SJCRH30 (cell line): Measurements from ENCODE around the gene KRTAP5-10. TPM values are rescaled to one million over a fixed set of nuclear protein-coding genes. Genes with fewer than 3 reads are reported as not detected.
A peak's percentile ranks its signal among the peaks of the same experiment; 100 is the strongest.
"Not testable (repeated sequence)": the region's sequence is repeated elsewhere in the genome, so short reads cannot be mapped to it uniquely, and the experiment has no call there.

Source experiments
- DNase-seq, 2 experiments: peaks; one replicate each; pipeline ENCODE4 v3.0.0-alpha.2; 2015 to 2020
- H3K27ac ChIP-seq: fragments of 250-450 bp; sonication (Bioruptor Pico); 2 replicates; pipeline ENCODE4 v1.5.1; 2020; ENCODE audit warnings: mild to moderate bottlenecking, moderate library complexity
- H3K27me3 ChIP-seq: fragments of 250-450 bp; sonication (Bioruptor Pico); 2 replicates; pipeline ENCODE4 v1.5.1; 2020; ENCODE audit warnings: mild to moderate bottlenecking, moderate library complexity
- H3K36me3 ChIP-seq: fragments of 250-450 bp; sonication (Bioruptor Pico); 2 replicates; pipeline ENCODE4 v1.5.1; 2020; ENCODE audit warnings: mild to moderate bottlenecking, moderate library complexity
- H3K4me1 ChIP-seq: fragments of 250-450 bp; sonication (Bioruptor Pico); 2 replicates; pipeline ENCODE4 v1.5.1; 2020; ENCODE audit warnings: mild to moderate bottlenecking, moderate library complexity
- H3K4me3 ChIP-seq: fragments of 250-450 bp; sonication (Bioruptor Pico); 2 replicates; pipeline ENCODE4 v1.5.1; 2020; ENCODE audit warnings: mild to moderate bottlenecking, moderate library complexity
- H3K9me3 ChIP-seq: fragments of 250-450 bp; sonication (Bioruptor Pico); replicated peaks from 2 replicates; pipeline ENCODE4 v1.5.1; 2020; ENCODE audit warnings: mild to moderate bottlenecking, moderate library complexity
- total RNA-seq: library from RNA; depleted of rRNA; stranded (reverse); fragments of >200 nt; shearing (Covaris generic); gene quantifications from 2 replicates; pipeline ENCODE4 v1.2.3, GENCODE V29; 2014

The KRTAP5-10 gene
- total RNA-seq, 1 experiment from 2014 or later: not detected

DNA sequence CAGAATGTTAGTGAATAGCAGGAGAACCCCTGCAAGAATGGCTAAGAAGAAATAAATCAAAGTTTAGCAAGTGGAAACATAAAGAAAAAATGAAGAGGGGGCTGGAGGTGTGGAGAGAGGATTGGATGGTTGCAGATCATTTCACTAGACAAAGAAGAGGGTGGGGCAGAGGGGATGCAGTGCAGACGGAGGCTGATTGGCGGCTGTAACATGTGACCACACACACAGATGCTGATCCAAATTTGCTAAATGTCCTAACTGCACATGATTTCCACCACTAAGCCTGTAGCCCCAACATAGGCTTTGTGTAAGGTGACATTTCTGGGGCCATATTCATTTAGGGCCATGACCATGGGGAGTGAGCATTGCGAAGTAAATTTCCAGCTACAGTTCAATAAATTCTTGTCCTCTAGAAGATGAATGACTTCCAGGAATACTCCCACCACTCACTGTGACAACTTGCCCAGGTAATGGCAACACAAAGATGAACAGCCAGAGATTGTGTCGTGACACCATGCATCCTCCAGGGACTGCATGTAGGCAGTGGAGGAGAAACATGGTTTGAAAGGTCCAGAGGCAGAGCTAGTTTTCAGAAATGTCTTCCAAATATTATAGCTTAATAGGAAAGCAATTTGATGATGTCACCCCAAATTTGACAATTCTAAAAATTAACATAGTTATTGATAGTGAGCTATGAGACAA lies 10.5 kb downstream of the KRTAP5-10 start:
- Histone ChIP-seq H3K36me3 (no peaks in the 10 kb centered on the region), H3K27me3 (peaks cover 4% of the 10 kb centered on the region; the same call in 1 of the 2 replicates), H3K27ac (no peak overlapping the region), H3K4me3 (no peak overlapping the region), H3K4me1 (no peaks in the 10 kb centered on the region), H3K9me3 (no peaks in the 10 kb centered on the region)
- DNase-seq: no peak

GRCh38 chr11:71576688-71577465 lies 11.5 kb downstream of the KRTAP5-10 start:
- H3K4me3 ChIP-seq, H3K9me3 ChIP-seq, DNase-seq, H3K36me3 ChIP-seq, H3K4me1 ChIP-seq, H3K27ac ChIP-seq, H3K27me3 ChIP-seq: not testable (repeated sequence)

DNA sequence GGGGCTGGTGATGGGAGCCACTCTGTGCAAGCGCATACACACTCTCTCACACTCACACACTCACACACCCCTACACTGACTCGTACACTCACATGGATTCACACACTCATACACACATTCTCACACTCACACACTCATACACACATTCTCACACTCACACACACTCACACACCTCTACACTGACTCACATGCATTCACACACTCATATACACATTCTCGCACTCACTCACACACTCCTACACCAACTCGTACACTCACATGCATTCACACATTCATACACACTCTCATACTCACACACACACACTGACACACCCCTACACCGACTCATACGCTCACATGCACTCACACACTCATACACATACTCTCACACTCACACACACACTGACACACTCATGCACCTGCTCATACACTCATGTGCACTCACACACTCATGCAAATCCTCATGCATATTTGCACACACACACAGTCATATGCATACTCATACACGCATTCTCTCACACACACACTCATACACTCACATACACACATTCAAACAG lies 12.2 kb downstream of the KRTAP5-10 start:
- no peak for DNase-seq
- Histone ChIP-seq H3K27me3 (peaks cover 4% of the 10 kb centered on the region; the same call in 1 of the 2 replicates), H3K9me3 (no peaks in the 10 kb centered on the region)

DNA sequence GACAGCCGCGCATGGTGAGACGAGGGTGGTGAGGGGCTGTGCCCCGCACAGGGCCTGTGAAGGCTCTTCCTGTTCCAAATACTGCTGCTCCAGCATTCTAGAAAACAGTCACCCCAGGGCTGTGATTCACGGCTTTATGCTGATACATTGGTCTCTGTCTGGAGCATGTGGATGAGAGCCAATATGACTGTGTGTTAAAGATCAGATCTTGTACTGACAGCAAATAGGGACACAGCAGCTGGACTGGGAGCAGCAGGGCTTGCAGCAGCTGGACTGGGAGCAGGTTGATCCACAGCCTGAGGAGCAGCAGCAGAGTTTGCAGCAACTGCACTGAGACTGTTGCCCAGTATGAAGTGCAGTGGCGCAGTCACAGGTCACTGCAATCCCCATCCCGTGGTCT lies 14.2 kb downstream of the KRTAP5-10 start:
- H3K27me3 ChIP-seq, DNase-seq, H3K27ac ChIP-seq, H3K4me1 ChIP-seq, H3K4me3 ChIP-seq, H3K9me3 ChIP-seq, H3K36me3 ChIP-seq: not testable (repeated sequence)

More for the DNA sequence above, 12.2 kb downstream of the KRTAP5-10 start:
- H3K36me3 ChIP-seq: no peaks in the 10 kb centered on the region
- no peak overlapping the region for H3K27ac ChIP-seq
- no peak overlapping the region for H3K4me3 ChIP-seq
- H3K4me1 ChIP-seq: no peaks in the 10 kb centered on the region

DNA sequence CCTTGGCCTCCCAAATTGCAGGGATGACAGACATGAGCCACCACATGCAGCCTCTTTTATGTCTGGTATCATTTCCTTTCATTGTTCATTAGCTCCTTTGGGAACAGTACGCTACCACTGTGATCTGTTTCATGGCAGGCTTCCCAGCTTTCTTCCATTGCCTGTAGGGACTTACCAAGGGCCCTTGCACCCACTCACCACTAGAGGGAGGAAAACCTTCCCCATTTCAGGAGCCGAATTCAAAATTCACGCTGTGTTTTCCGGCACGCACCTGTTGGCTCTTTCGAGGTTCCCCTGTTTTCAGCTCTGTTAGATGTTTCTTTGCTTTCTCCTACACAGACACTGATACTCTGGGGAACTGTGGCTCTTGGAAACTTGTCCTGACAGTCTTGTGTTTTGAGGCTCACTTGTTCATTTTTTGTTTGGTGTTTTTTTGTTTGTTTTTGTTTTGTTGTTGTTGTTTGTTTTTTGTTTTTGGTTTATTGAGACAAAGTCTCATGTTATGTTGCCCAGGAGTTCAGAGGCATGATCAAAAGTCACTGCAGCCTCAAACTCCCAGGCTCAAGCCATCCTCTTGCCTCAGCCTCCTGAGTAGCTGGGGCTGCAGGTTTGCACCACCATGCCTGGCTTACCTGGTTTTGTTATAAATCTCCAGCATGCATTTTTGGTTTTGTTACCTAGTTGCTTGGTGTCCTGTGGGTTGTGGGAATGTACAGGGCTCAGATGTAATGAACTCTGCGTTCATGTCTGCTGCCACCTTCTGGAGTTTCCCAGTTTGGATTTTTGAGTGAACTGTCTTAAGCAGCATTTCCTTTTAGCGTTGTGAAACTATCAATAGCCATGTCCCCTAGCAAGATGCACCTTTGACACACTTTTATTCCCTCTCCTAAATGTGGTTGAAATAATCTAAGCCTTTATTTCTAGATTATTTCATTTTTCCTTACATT lies 15.0 kb downstream of the KRTAP5-10 start:
- Histone ChIP-seq H3K4me3 (no peak overlapping the region), H3K4me1 (no peaks in the 10 kb centered on the region), H3K36me3 (no peaks in the 10 kb centered on the region), H3K27ac (no peak overlapping the region), H3K9me3 (no peaks in the 10 kb centered on the region), H3K27me3 (no peaks in the 10 kb centered on the region)
- DNase-seq: peak; percentile 75 to 81

DNA sequence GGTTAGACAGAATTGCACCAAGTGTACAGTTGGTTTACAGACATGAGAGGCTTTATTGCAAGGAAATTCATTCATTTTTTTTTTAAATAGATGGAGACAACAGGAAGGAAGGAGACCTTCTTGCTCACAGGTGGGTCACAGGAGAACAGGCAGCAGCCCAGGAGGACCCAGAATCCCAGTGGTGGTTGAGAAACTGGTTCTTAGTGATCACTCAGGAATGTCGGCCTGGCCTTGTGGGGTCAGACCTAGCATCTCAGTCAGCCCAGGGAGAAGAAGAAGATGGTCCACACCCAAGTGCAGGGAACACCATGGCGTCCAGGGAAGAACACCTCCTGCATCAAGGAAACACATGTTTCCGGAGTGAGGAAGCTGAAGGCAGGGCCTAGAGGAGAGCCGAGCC lies 16.5 kb downstream of the KRTAP5-10 start:
- H3K4me1 ChIP-seq: no peaks in the 10 kb centered on the region
- H3K27me3 ChIP-seq: no peaks in the 10 kb centered on the region
- no peaks in the 10 kb centered on the region for H3K9me3 ChIP-seq
- no peak overlapping the region for H3K27ac ChIP-seq
- H3K36me3 ChIP-seq: no peaks in the 10 kb centered on the region
- H3K4me3 ChIP-seq: no peak overlapping the region
- DNase-seq: no peak

- no peaks in the 10 kb centered on the region for H3K4me1 ChIP-seq
- no peaks in the 10 kb centered on the region for H3K27me3 ChIP-seq
- no peak for DNase-seq
- no peaks in the 10 kb centered on the region for H3K9me3 ChIP-seq
- H3K27ac ChIP-seq: no peak within 1 kb of the TSS
- H3K4me3 ChIP-seq: no peak within 1 kb of the TSS
- no peaks in the 10 kb centered on the region for H3K36me3 ChIP-seq
These were observed 17.0 kb downstream of the KRTAP5-10 start, which contains the start of gene KRTAP5-11 for GRCh38 chr11:71582309-71582895. Gene KRTAP5-11 (minus strand): TSS chr11:71582875. CDS start chr11:71582837, 38 bp downstream.

DNA sequence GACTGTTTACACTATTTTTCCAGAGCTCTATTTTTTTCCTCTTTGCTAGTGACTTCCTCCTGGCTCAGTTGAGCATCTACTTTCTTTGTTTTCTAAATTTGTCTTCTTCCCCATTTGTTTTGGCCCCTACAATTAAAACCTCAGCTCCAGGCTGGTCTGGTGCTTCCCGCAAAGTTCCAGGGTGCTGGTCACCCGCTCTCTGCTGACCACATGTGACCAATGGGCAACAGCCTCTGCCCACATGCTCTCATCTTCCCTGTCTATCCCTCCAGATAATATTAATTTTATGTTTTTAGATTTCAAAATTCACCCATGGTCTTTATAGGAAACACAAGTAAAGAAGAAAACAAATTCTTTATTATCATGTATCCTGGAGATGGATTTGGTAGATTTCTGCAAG lies 17.6 kb downstream of the KRTAP5-10 start:
- not testable (repeated sequence) for H3K9me3 ChIP-seq, H3K4me1 ChIP-seq, DNase-seq, H3K27me3 ChIP-seq, H3K4me3 ChIP-seq, H3K27ac ChIP-seq, H3K36me3 ChIP-seq

- H3K27me3 ChIP-seq, H3K9me3 ChIP-seq, H3K27ac ChIP-seq, H3K4me3 ChIP-seq, H3K36me3 ChIP-seq, DNase-seq, H3K4me1 ChIP-seq: not testable (repeated sequence)
These were observed 20.3 kb downstream of the KRTAP5-10 start for GRCh38 chr11:71585673-71586072.

DNA sequence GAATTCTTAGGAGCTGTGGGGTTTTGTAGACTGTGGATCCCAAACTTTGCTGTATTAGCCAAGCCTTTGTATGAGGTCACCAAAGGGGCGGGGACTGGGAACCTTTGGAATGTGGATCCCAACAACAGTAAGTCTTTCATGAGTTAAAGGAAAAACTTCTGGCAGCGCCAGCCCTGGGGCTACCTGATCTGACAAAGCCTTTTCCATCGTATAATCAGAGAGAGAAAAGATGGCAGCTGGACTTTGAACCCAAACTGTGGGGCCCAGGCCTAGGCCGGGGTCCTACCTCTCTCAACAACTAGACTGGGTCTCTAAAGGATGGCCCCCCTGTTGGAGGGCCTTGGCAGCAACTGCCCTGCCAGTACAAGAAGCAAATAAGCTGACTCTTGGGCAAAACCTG lies 23.0 kb downstream of the KRTAP5-10 start:
- H3K9me3 ChIP-seq, DNase-seq, H3K27ac ChIP-seq, H3K36me3 ChIP-seq, H3K27me3 ChIP-seq, H3K4me3 ChIP-seq, H3K4me1 ChIP-seq: not testable (repeated sequence)

GRCh38 chr11:71588822-71589545 lies 23.6 kb downstream of the KRTAP5-10 start:
- H3K27me3 ChIP-seq, H3K4me1 ChIP-seq, H3K4me3 ChIP-seq, H3K27ac ChIP-seq, H3K9me3 ChIP-seq, H3K36me3 ChIP-seq, DNase-seq: not testable (repeated sequence)

- not testable (repeated sequence) for H3K27me3 ChIP-seq, DNase-seq, H3K36me3 ChIP-seq, H3K9me3 ChIP-seq, H3K4me1 ChIP-seq, H3K4me3 ChIP-seq, H3K27ac ChIP-seq
These were observed 24.2 kb downstream of the KRTAP5-10 start for GRCh38 chr11:71589546-71589920.

DNA sequence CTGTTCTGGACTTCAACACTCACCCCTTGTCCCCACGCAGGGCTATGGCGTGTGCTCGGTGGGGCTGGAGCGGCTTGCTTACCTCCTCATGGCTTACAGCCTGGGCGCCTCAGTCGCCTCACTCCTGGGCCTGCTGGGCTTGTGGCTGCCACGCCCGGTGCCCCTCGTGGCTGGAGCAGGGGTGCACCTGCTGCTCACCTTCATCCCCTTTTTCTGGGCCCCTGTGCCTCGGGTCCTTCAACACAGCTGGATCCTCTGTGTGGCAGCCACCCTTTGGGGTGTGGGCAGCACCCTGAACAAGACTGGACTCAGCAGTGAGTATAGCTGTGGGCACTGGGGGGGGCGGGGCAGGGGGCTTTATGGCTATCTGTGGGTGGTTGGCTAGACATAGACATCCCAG lies 37.9 kb downstream of the KRTAP5-10 start:
- H3K4me1 ChIP-seq, H3K36me3 ChIP-seq, H3K4me3 ChIP-seq, DNase-seq, H3K9me3 ChIP-seq, H3K27ac ChIP-seq, H3K27me3 ChIP-seq: not testable (repeated sequence)
